HEK293T (cell line): ENCODE results near the gene VIPR2.

Experiments used
- CTCF ChIA-PET: fragments of 350-600 bp; formaldehyde crosslinking; extraction: SDS; loops from one replicate; lab custom pipeline; 2021; ENCODE audit warnings: antibody characterized with exemption, inconsistent platforms; lab: Yijun Ruan, JAX
- POLR2A ChIA-PET: fragments of 350-600 bp; formaldehyde crosslinking; extraction: SDS; loops from one replicate; lab custom pipeline; 2020; ENCODE audit warnings: antibody characterized with exemption, inconsistent platforms; lab: Yijun Ruan, JAX
- DNase-seq: peaks from one replicate; pipeline ENCODE4 v3.0.0; 2012; ENCODE audit warnings: mixed read lengths; ENCODE audit errors: extremely low spot score
- ARNT ChIP-seq: fragments of 450-650 bp; IDR thresholded peaks from 2 replicates; pipeline ENCODE4 v1.6.1; 2017; ENCODE audit warnings: mild to moderate bottlenecking
- BHLHE40 ChIP-seq: fragments of 450-650 bp; IDR thresholded peaks from 2 replicates; pipeline ENCODE4 v1.6.1; 2016; ENCODE audit warnings: mild to moderate bottlenecking, moderate library complexity, borderline replicate concordance
- CTBP1 ChIP-seq: fragments of 450-650 bp; IDR thresholded peaks from 2 replicates; pipeline ENCODE4 v1.6.1; 2016; ENCODE audit warnings: borderline replicate concordance
- ELF4 ChIP-seq: fragments of 450-650 bp; IDR thresholded peaks from 2 replicates; pipeline ENCODE4 v1.6.1; 2017; ENCODE audit warnings: antibody characterized with exemption
- FOXA1 ChIP-seq: fragments of 450-650 bp; IDR thresholded peaks from 2 replicates; pipeline ENCODE4 v1.6.1; 2016; ENCODE audit warnings: mild to moderate bottlenecking
- FOXK2 ChIP-seq: fragments of 450-650 bp; IDR thresholded peaks from 2 replicates; pipeline ENCODE4 v1.6.1; 2016; ENCODE audit warnings: mild to moderate bottlenecking
- FOXM1 ChIP-seq: fragments of 450-650 bp; IDR thresholded peaks from 2 replicates; pipeline ENCODE4 v1.6.1; 2017; ENCODE audit warnings: mild to moderate bottlenecking, borderline replicate concordance
- HDGF ChIP-seq: fragments of 450-650 bp; IDR thresholded peaks from 2 replicates; pipeline ENCODE4 v1.6.1; 2017; ENCODE audit warnings: antibody characterized with exemption, borderline replicate concordance
- L3MBTL2 ChIP-seq: fragments of 450-650 bp; conservative IDR thresholded peaks from 2 replicates; pipeline ENCODE4 v1.6.1; 2016; ENCODE audit warnings: mild to moderate bottlenecking
- LEF1 ChIP-seq: fragments of 450-650 bp; IDR thresholded peaks from 2 replicates; pipeline ENCODE4 v1.6.1; 2017; ENCODE audit warnings: mild to moderate bottlenecking, borderline replicate concordance
- NFRKB ChIP-seq: fragments of 450-650 bp; IDR thresholded peaks from 2 replicates; pipeline ENCODE4 v1.6.1; 2016; ENCODE audit warnings: mild to moderate bottlenecking, moderate library complexity
- PKNOX1 ChIP-seq: fragments of 450-650 bp; IDR thresholded peaks from 2 replicates; pipeline ENCODE4 v1.6.1; 2016
- SP1 ChIP-seq: fragments of 450-650 bp; IDR thresholded peaks from 2 replicates; pipeline ENCODE4 v1.6.1; 2017
- SUZ12 ChIP-seq: fragments of 450-650 bp; IDR thresholded peaks from 2 replicates; pipeline ENCODE4 v1.6.1; 2016; ENCODE audit warnings: mild to moderate bottlenecking
- TARDBP ChIP-seq: fragments of 450-650 bp; IDR thresholded peaks from 2 replicates; pipeline ENCODE4 v1.6.1; 2016
- ZNF384 ChIP-seq: fragments of 450-650 bp; IDR thresholded peaks from 2 replicates; pipeline ENCODE4 v1.6.1; 2016

The VIPR2 gene

DNA sequence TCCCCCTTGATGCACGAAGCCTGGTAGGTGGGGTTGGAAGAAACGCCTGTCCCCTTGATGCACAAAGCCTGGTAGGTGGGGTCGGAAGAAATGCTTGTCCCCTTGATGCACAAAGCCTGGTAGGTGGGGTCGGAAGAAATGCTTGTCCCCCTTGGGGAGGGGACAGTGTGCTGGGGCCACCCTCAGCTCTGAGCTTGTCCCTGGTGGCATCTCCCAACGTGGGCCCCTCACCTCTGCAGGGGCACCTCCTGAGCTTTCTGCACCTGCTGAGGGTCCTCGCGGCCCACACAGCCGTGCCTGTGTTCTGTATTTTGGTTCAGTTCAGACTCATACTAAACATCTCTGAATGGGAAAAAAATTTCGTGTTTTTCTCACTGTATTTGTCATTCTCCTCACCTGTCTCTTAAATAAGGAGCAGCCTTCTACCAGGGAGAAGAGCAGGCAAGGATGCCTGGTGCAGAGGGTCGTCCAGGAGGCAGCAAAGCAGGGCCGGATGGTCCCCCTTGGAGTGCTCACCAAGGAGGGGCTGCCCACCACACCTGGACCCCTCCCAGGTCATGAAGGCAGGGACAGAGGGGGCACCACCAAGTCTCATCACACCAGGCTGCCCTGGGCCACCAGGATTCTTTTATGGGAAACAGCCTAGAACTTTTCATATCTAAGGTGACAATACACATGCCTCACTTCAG is 24.7 kb downstream of the VIPR2 start:
- no peak for TF ChIP-seq L3MBTL2
- TF ChIP-seq BHLHE40: no peak
- no peak for TF ChIP-seq SP1
- no peak for TF ChIP-seq ELF4
- TF ChIP-seq FOXA1: no peak
- no peak for TF ChIP-seq HDGF
- no peak for TF ChIP-seq LEF1
- no peak for TF ChIP-seq TARDBP
- no peak for DNase-seq
- POLR2A ChIA-PET: no interaction called here
- CTCF ChIA-PET: no interaction called here

GRCh38 chr7:159119026-159119741 is 25.5 kb downstream of the VIPR2 start:
- CTCF ChIA-PET: no interaction called here
- DNase-seq: no peak

GRCh38 chr7:159118623-159119022 is 26.0 kb downstream of the VIPR2 start:
- POLR2A ChIA-PET: no interaction called here
- TF ChIP-seq FOXK2 (no peak), HDGF (no peak), L3MBTL2 (no peak), ARNT (no peak), FOXM1 (no peak), TARDBP (no peak), ZNF384 (no peak), LEF1 (no peak), ELF4 (no peak), PKNOX1 (no peak), FOXA1 (no peak), SP1 (no peak), BHLHE40 (no peak), NFRKB (no peak), CTBP1 (no peak), SUZ12 (no peak)
- no peak for DNase-seq
- CTCF ChIA-PET: no interaction called here

More at GRCh38 chr7:159119026-159119741, 25.5 kb downstream of the VIPR2 start:
- POLR2A ChIA-PET: no interaction called here
- TF ChIP-seq FOXM1: no peak
- TF ChIP-seq ELF4: no peak
- no peak for TF ChIP-seq SP1
- TF ChIP-seq L3MBTL2: no peak
- no peak for TF ChIP-seq ARNT
- no peak for TF ChIP-seq NFRKB

- no peak for DNase-seq
- ChIA-PET POLR2A (no interaction called here), CTCF (no interaction called here)
- TF ChIP-seq TARDBP: no peak
- TF ChIP-seq SUZ12: no peak
- TF ChIP-seq ZNF384: no peak
Measured at GRCh38 chr7:159118197-159118595, 26.5 kb downstream of the VIPR2 start.

- TF ChIP-seq BHLHE40 (no peak), ZNF384 (no peak), LEF1 (no peak), FOXK2 (no peak), FOXA1 (no peak)
- DNase-seq: no peak
- ChIA-PET POLR2A (no interaction called here), CTCF (no interaction called here)
Measured at GRCh38 chr7:159117366-159118196, 27.1 kb downstream of the VIPR2 start.

DNA sequence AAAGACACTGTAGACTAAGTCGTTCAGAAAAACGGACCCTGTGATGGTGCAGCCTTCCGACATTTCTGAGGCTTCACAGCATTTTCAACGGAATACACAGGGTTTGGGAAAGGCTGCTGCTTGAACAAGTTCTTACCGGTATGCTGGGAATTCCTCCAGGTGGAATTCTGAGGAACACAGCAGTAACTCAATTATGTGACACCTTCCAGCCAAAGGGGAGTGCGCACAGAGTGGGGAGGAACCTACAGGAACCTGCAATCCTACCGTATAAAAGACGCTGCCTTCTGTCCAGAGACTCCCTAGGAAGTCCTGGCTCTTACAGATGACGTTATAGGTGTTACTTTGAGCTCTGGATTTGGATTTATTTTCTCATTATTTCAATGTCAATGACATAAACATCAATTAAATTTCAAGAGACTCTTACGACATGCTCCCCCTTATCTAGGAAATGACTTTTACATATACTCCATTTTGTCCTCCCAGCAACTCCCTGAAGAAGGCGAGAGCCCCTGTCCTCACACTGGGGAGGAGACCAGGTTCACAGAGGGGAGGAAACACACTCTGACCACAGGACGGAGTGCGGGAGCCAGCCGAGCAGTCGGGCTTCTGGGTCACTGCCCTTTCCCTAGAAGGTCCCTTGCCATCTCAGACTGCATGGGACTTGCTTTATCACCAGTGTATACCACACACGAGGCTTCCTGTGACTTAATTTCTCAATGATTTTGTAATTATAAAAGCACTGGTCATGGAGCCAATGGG is 27.9 kb downstream of the VIPR2 start:
- TF ChIP-seq ZNF384 (no peak), FOXA1 (no peak), FOXM1 (no peak), SP1 (no peak), PKNOX1 (no peak), L3MBTL2 (no peak), BHLHE40 (no peak), CTBP1 (no peak), LEF1 (no peak), ARNT (no peak), NFRKB (no peak)
- CTCF ChIA-PET: no interaction called here
- POLR2A ChIA-PET: interaction anchor here (1.7 kb wide), 1 partner anchor 412 kb away, joined by 4 read pairs; the partner anchor contains the start of gene NCAPG2
- no peak for DNase-seq
